ENCODE data around the gene GJC3. TPM values are rescaled to one million over a fixed set of nuclear protein-coding genes. Genes with fewer than 3 reads are reported as not detected.

GJC3 gene
- total RNA-seq, 1 experiment from 2014 or later, result 0.18 TPM

GRCh38 chr7:99947608-99948007, 18.2 kb upstream of the GJC3 start:
- CTCF ChIA-PET, result no interaction called here
- intact Hi-C loops (cut with micrococcal nuclease), result no loop called here

DNA sequence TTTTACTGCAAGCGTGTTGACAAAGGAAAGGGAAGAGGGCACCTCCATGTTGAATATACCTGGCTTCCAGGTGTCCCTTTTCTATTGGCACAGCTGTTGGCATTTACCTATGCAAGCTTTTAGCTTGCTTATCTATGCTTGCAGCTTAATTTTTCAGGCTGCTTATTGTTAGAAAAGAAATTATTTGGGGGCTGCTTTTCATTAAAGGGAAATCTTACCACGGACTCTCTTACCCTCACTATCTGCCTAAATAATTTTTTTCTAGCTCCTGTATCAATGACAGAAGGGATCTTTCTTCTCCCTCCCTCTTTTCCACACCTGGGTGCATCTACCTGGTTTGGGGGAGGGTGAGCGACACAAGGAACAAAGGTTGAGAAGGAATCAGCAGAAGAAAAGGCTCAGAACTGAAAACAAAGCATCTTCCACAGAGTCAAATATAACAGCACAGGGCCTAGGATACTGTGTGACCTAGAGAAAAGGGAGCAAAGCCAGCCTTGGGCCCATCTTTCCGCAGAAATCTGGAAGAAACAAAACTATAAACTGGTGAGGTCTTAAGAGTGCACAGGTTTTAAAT, 15.2 kb upstream of the GJC3 start:
- POLR2A ChIA-PET (ENCODE audit: unreplicated experiment), result no interaction called here

More at GRCh38 chr7:99947608-99948007, 18.2 kb upstream of the GJC3 start:
- TF ChIP-seq EZH2phosphoT487 (IDR thresholded peaks at IDR 0.05; ENCODE audit: borderline replicate concordance, low read length) (no peak), CTCF (conservative IDR thresholded peaks at IDR 0.05; ENCODE audit: low read depth, low read length) (no peak), EZH2 (IDR thresholded peaks at IDR 0.05; ENCODE audit: low read length, unreplicated experiment) (no peak)
- DNase-seq, result no peak
- Histone ChIP-seq H3K9me3 (ENCODE audit: low read length) (no peaks in the 10 kb centered on the region), H3K9me2 (replicated peaks; ENCODE audit: low read length) (no peaks in the 10 kb centered on the region), H3K27ac (ENCODE audit: low read length) (no peak overlapping the region), H3K27me3 (ENCODE audit: low read length) (peaks cover 10% of the 10 kb centered on the region; the same call in 1 of the 2 replicates), H3K4me3 (ENCODE audit: low read length) (no peak overlapping the region), H3K4me1 (ENCODE audit: insufficient read depth, low read length) (no peaks in the 10 kb centered on the region), H3K4me2 (ENCODE audit: low read length) (no peak overlapping the region), H4K20me1 (ENCODE audit: low read length) (no peaks in the 10 kb centered on the region), H3K36me3 (ENCODE audit: low read depth, low read length) (no peaks in the 10 kb centered on the region), H3K79me2 (ENCODE audit: low read length) (no peaks in the 10 kb centered on the region), H3K9ac (ENCODE audit: low read length) (no peak overlapping the region), H2AFZ (ENCODE audit: low read length) (no peak overlapping the region), H3F3A (ENCODE audit: low read length, unreplicated experiment) (no peaks in the 10 kb centered on the region)
- ATAC-seq, result no peak
- no TSS peak for BruUV-seq (replicated peaks)
- POLR2A ChIA-PET (ENCODE audit: unreplicated experiment), result no interaction called here

More for the DNA sequence above, 15.2 kb upstream of the GJC3 start:
- TF ChIP-seq EZH2 (IDR thresholded peaks at IDR 0.05; ENCODE audit: low read length, unreplicated experiment) (no peak), EZH2phosphoT487 (IDR thresholded peaks at IDR 0.05; ENCODE audit: borderline replicate concordance, low read length) (no peak), CTCF (conservative IDR thresholded peaks at IDR 0.05; ENCODE audit: low read depth, low read length) (no peak)
- CTCF ChIA-PET, result no interaction called here
- Histone ChIP-seq H3K27ac (ENCODE audit: low read length) (no peak overlapping the region), H3K79me2 (ENCODE audit: low read length) (no peaks in the 10 kb centered on the region), H4K20me1 (ENCODE audit: low read length) (no peaks in the 10 kb centered on the region), H3K9me2 (replicated peaks; ENCODE audit: low read length) (no peaks in the 10 kb centered on the region), H3K4me1 (ENCODE audit: insufficient read depth, low read length) (no peaks in the 10 kb centered on the region), H3K9ac (ENCODE audit: low read length) (no peak overlapping the region), H3K4me2 (ENCODE audit: low read length) (no peak overlapping the region), H3F3A (ENCODE audit: low read length, unreplicated experiment) (no peaks in the 10 kb centered on the region), H2AFZ (ENCODE audit: low read length) (no peak overlapping the region), H3K4me3 (ENCODE audit: low read length) (no peak overlapping the region), H3K27me3 (ENCODE audit: low read length) (peaks cover 10% of the 10 kb centered on the region; the same call in 1 of the 2 replicates), H3K36me3 (ENCODE audit: low read depth, low read length) (no peaks in the 10 kb centered on the region), H3K9me3 (ENCODE audit: low read length) (no peaks in the 10 kb centered on the region)
- BruUV-seq (replicated peaks), result no TSS peak
- ATAC-seq, result no peak
- intact Hi-C loops (cut with micrococcal nuclease), result no loop called here
- DNase-seq, result no peak

All from PC-3 (cell line).